GM21526 (cell line): ENCODE measurements around the gene PET100.
A peak's percentile ranks its signal among the peaks of the same experiment; 100 is the strongest.

Experiments
- ATAC-seq: cut with Tn5 transposase; IDR thresholded peaks from one replicate; pipeline ENCODE4 v1.9.1; 2021; ENCODE audit warnings: moderate library complexity; ENCODE audit not compliant: unreplicated experiment, low FRiP score

Gene PET100

GRCh38 chr19:7629347-7630054 lies at the start of gene PET100, which contains the start of gene XAB2:
TSS of gene PET100 (plus strand) at chr19:7629793. CDS start at chr19:7629834, 41 bp downstream.
TSS of gene XAB2 (minus strand) at chr19:7629545. CDS start at chr19:7629527, 18 bp downstream.
- ATAC-seq: peak; percentile 65

- ATAC-seq: no peak
These were observed 47.1 kb upstream of the PET100 start for GRCh38 chr19:7582446-7582845.

GRCh38 chr19:7589822-7590221 lies 39.8 kb upstream of the PET100 start:
- ATAC-seq: no peak

GRCh38 chr19:7590256-7590655 lies 39.3 kb upstream of the PET100 start:
- no peak for ATAC-seq

GRCh38 chr19:7595466-7596133 lies 34.0 kb upstream of the PET100 start, which contains the start of gene CAMSAP3:
TSS of gene CAMSAP3 (plus strand) at chr19:7595863. CDS start at chr19:7596003, 140 bp downstream.
- no peak for ATAC-seq

- ATAC-seq: no peak
These were observed 33.2 kb upstream of the PET100 start for GRCh38 chr19:7596211-7596937.

GRCh38 chr19:7597689-7598088 lies 31.9 kb upstream of the PET100 start:
- ATAC-seq: no peak

- ATAC-seq: no peak
These were observed 31.4 kb upstream of the PET100 start for GRCh38 chr19:7598180-7598579.

- ATAC-seq: no peak
These were observed 28.9 kb upstream of the PET100 start for GRCh38 chr19:7600721-7601120.

- no peak for ATAC-seq
These were observed 27.2 kb upstream of the PET100 start for GRCh38 chr19:7602240-7602934.

GRCh38 chr19:7602935-7603497 lies 26.6 kb upstream of the PET100 start:
- no peak for ATAC-seq

GRCh38 chr19:7603919-7604318 lies 25.7 kb upstream of the PET100 start:
- ATAC-seq: no peak

GRCh38 chr19:7605490-7606222 lies 23.9 kb upstream of the PET100 start:
- ATAC-seq: no peak

GRCh38 chr19:7606289-7606688 lies 23.3 kb upstream of the PET100 start:
- ATAC-seq: no peak

- ATAC-seq: no peak
These were observed 22.2 kb upstream of the PET100 start for GRCh38 chr19:7607212-7607873.

- no peak for ATAC-seq
These were observed 21.6 kb upstream of the PET100 start for GRCh38 chr19:7607874-7608560.

- ATAC-seq: no peak
These were observed 18.9 kb upstream of the PET100 start for GRCh38 chr19:7610491-7611240.
